ENCODE measurements around the gene EPPIN.

Gene EPPIN

GRCh38 chr20:45538209-45538799 lies 8.9 kb downstream of the EPPIN start:
- DNase-seq (ENCODE audit: low read depth in 2 of 2): no peak

DNA sequence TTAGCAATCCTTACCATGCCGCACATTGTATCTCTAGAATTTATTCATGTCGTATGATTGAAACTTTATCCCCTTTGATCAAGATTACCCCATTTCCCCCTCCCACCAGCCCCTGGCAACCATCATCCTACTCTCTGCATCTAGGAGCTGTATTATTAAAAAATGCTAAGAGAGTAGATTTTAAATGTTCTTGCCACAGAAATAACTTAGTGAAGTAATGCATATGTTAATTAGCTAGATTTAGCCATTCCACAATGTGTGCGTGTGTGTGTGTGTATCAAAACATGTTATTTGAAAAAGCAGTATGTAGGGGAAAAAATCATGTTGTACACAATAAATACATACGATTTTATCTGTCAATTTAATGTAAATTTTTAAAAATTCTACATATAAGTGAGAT lies 19.9 kb downstream of the EPPIN start:
- no peak for DNase-seq (ENCODE audit: low read depth in 2 of 2)

DNA sequence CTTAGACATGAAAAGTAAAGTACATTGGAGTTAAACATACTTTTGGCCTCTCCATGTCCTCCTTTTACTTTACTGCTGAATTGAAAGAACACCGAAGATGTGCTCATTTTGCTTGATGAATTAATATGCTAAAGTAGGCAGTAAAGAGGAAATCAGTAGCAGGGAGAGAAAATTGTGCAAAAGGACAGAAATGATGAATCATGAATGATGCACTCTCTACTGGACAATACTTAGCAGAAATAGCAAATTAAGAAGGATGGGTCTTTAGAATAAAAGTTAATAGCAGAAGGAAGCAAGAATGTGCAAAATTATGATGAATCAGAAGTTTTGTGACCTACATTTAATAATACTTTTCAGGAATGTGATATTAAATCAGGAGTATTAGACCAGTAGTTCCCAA lies 23.4 kb downstream of the EPPIN start:
- no peak for DNase-seq (ENCODE audit: low read depth in 2 of 2)

DNA sequence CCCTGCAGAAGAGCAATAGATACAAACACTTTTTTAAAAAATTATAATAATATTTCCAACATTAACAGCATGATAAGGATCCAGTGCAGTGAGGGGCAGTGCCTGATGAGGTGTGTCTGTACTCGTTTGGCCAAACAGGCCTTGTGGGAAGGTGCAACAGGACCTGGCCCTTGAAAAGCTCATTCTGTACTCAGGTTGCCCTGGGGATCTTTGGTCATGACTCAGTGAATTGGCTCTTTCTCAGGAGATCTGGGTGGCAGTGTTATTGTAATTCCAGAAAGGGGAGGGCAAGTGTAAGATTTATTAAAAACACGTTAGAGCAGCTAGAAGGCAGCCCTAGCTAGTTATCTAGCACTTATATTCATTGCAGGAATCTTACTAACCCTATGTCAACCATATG lies 28.9 kb downstream of the EPPIN start:
- DNase-seq (ENCODE audit: low read depth in 2 of 2): no peak

- no peak for DNase-seq (ENCODE audit: low read depth in 2 of 2)
Observed at GRCh38 chr20:45515147-45515913, 31.9 kb downstream of the EPPIN start, which contains the start of gene SPINT3. TSS of gene SPINT3 (minus strand) at chr20:45515622. CDS start at chr20:45515608, 14 bp downstream.

GRCh38 chr20:45510242-45510862 lies 36.8 kb downstream of the EPPIN start:
- no peak for DNase-seq (ENCODE audit: low read depth in 2 of 2)

DNA sequence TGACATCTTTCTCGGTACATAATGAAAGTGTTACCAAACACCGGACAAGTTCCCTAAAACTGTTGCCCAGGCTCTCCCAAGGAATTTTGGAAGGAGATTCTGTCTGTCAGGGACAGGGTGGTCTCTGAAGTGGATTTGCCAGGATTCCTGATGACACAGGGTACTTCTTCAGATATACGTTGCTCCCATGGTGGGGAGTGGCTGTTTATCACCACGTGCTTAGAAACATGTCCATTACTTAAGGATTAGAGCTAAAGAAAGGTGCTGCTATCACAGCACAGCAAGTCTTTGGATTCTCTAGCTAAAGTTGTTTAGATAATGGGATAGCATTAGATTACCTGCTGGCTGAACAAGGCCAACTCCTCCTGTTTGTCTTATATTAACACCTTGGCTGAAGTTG lies 38.1 kb downstream of the EPPIN start:
- no peak for DNase-seq (ENCODE audit: low read depth in 2 of 2)

- no peak for DNase-seq (ENCODE audit: low read depth in 2 of 2)
Observed at GRCh38 chr20:45508068-45508886, 38.9 kb downstream of the EPPIN start.

GRCh38 chr20:45507011-45507820 lies 40.0 kb downstream of the EPPIN start:
- DNase-seq (ENCODE audit: low read depth in 2 of 2): no peak

GRCh38 chr20:45506398-45506797 lies 40.8 kb downstream of the EPPIN start:
- no peak for DNase-seq (ENCODE audit: low read depth in 2 of 2)

DNA sequence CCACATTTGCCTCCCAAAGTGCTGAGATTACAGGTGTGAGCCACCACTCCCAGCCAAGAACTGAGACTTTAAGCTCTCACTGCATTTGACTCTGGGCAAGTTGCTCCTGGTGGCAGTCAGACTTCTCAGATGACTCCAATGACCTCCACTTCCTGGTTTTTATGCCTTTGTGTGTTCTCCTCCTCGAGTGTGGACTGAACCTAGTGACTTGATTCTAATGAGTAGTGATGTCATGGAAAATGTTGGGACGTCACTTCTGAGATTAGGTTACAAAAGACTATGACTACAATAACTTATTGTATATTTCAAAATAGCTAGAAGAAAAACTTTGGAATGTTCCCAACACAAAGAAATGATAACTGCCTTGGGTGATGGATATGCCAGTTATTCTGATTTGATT lies 43.8 kb downstream of the EPPIN start:
- DNase-seq (ENCODE audit: low read depth in 2 of 2): no peak

GRCh38 chr20:45502561-45502960 lies 44.6 kb downstream of the EPPIN start:
- DNase-seq (ENCODE audit: low read depth in 2 of 2): no peak

GRCh38 chr20:45501600-45501999 lies 45.6 kb downstream of the EPPIN start:
- no peak for DNase-seq (ENCODE audit: low read depth in 2 of 2)

GRCh38 chr20:45500022-45500421 lies 47.2 kb downstream of the EPPIN start:
- DNase-seq (ENCODE audit: low read depth in 2 of 2): no peak

GRCh38 chr20:45497971-45498494 lies 49.2 kb downstream of the EPPIN start:
- DNase-seq (ENCODE audit: low read depth in 2 of 2): no peak

DNA sequence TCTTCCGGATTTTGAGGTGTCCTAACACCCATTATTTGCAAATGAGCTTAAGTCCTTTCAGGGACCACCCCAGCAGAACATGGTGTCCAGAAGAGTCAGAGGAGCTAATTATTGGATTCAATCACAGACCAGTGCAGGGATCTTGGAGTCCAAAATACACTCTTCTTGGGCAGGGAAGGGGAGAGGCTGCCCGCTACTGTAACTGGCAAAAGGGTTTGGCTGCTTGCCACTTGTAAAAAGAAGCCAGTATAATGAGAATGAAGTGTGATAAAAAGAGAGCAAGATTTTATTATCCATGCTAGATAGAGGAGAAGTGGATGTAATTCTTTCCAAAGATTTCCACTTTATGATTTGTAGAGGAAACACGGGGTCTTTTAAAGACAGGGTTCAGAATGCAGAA lies 51.0 kb downstream of the EPPIN start:
- no peak for DNase-seq (ENCODE audit: low read depth in 2 of 2)

DNA sequence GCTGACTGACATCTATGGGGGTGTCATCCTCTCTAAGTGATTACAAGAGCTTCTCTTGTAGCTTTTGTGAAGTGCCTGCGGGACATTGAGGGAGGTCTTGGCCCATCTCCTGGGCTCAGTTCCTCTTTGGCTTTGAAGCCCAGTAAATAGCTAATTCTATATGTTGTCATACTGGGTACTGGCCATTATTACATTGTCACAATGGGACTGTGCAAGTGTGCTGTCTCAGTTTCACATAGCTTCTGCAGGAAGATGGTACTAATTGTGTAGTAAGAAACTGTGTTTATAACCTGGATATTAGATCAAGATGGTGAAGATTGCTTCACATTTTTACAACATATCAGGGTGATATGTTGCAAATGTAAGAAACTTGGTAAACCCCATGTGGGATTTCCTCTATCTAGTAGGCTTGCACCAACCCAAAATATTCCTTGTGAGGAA lies 51.7 kb downstream of the EPPIN start:
- DNase-seq (ENCODE audit: low read depth in 2 of 2): no peak
